Measurements from ENCODE around the gene TNFSF18. TPM values are rescaled to one million over a fixed set of nuclear protein-coding genes. Genes with fewer than 3 reads are reported as not detected.

Gene TNFSF18, protein sequence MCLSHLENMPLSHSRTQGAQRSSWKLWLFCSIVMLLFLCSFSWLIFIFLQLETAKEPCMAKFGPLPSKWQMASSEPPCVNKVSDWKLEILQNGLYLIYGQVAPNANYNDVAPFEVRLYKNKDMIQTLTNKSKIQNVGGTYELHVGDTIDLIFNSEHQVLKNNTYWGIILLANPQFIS
- 0.19 TPM in 1 of 2 replicates, not detected in the other for total RNA-seq (2013; cell fraction: nucleolus; rRNA removed)
- total RNA-seq (2014; rRNA removed), result not detected in 2 replicates
- not detected in 2 replicates for total RNA-seq (2014; rRNA removed; fragmentation: Illumina TruSeq; extraction: Trizol)
- not detected in 2 replicates for total RNA-seq (2021)
- not detected for polyA plus RNA-seq (2011; ENCODE audit: low read depth)
- polyA plus RNA-seq (2011; rRNA removed), result 0.04 TPM in 1 of 2 replicates, not detected in the other
- not detected in 2 replicates for polyA plus RNA-seq (2011; cell fraction: cytosol; rRNA removed)
- 0.06 TPM in 1 of 2 replicates, not detected in the other for polyA plus RNA-seq (2011; cell fraction: nucleus; rRNA removed)
- not detected in 2 replicates for polyA plus RNA-seq (2012)
- polyA plus RNA-seq (2014; fragmentation: Illumina TruSeq; extraction: Trizol), result not detected in 2 replicates
- not detected for polyA plus RNA-seq (2014; fragmentation: Nextera tagmentation; extraction: Ambion mirVana)
- polyA plus RNA-seq (2014; rRNA removed), result not detected in 2 replicates
- polyA plus RNA-seq (2016; fragmentation: Nextera tagmentation; extraction: Ambion mirVana), result not detected
- 0.15 TPM in 1 of 2 replicates, not detected in the other for polyA minus RNA-seq (2011; rRNA and poly(A)+ RNA removed)
- not detected in 2 replicates for polyA minus RNA-seq (2011; cell fraction: cytosol; rRNA and poly(A)+ RNA removed)
- 0.19 TPM in 1 of 2 replicates, not detected in the other for polyA minus RNA-seq (2011; cell fraction: nucleus; rRNA and poly(A)+ RNA removed)
- Bru-seq, nascent RNA, result percentile 20 among the genes with signal in this experiment
- BruChase-seq, experiment 1, labeled RNA remaining after a 6-hour chase, result percentile 19 among the genes with signal in this experiment
- BruChase-seq, experiment 2, labeled RNA remaining after a 2-hour chase, result percentile 22 among the genes with signal in this experiment
- long read RNA-seq, experiment 1, result 0 reads
- long read RNA-seq, experiment 2, result 0 reads

DNA sequence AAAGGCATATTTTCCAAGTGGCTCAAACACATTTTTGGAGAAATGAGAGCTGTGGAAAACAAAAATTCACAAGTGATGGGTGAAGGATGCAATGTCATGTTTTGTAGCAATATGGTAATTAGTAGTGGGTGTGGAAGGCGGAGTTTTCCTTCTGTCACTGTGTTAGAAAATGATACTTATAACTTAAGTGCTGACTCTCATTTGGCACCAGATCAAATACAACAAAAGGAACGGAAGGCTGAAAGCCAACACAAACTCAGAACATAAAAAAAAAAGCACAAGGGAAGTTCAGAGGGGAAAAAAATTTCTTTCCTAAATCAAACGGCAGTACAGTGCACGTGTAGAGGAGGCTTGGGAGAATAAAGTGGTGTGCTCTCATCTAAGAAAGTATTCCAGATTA is at the start of gene TNFSF18:
TNFSF18 (minus strand) TSS at position 77 of the 400 bp plus-strand sequence; CDS start at position 32, 45 bp downstream.
- BruUV-seq (replicated peaks), result no TSS peak
- RAD21 ChIA-PET (ENCODE audit: unreplicated experiment), result interaction anchor here (1.3 kb wide), 1 partner anchor 152 kb away, joined by 4 read pairs; no protein-coding TSS in a partner anchor
- Histone ChIP-seq H3K4me2 (ENCODE audit: control insufficient read depth, insufficient read depth) (no peak within 1 kb of the TSS), H4K20me1 (ENCODE audit: control insufficient read depth, insufficient read depth) (no peaks in the 10 kb centered on the region), H3K4me1 (ENCODE audit: control insufficient read depth, insufficient read depth, low read length) (no peaks in the 10 kb centered on the region), H3K79me2 (ENCODE audit: control insufficient read depth, insufficient read depth, low read length) (no peaks in the 10 kb centered on the region), H3K27me3 (replicated peaks in 1 of 2; ENCODE audit: control insufficient read depth in 2 of 2, insufficient read depth in 2 of 2, low read length in 1 of 2) (no peaks in the 10 kb centered on the region; a peak in 1 of 4 replicates), H2AFZ (ENCODE audit: control insufficient read depth, low read depth, low read length) (no peak within 1 kb of the TSS), H3K4me3 (no peak within 1 kb of the TSS), H3K9me3 (replicated peaks; ENCODE audit: control insufficient read depth, insufficient read depth, low read length) (no peaks in the 10 kb centered on the region), H3K27ac (ENCODE audit: control insufficient read depth, insufficient read depth) (no peak within 1 kb of the TSS), H3K9ac (ENCODE audit: control insufficient read depth, insufficient read depth, low read length) (no peak within 1 kb of the TSS), H3K36me3 (ENCODE audit: control insufficient read depth in 2 of 2, insufficient read depth in 2 of 2, low read length in 1 of 2) (no peaks in the 10 kb centered on the region)
- DNase-seq (ENCODE audit: low read depth, low spot score) (no peak), FAIRE-seq (no peak), ATAC-seq (no peak)
- intact Hi-C loops (cut with micrococcal nuclease; ENCODE audit: unreplicated experiment), result no loop called here
- 36% methylated on average over 4 of the region's 4 CpGs for WGBS (ENCODE audit: insufficient coverage, insufficient replicate concordance, low lambda C conversion rate, missing lambda C conversion rate)
- in situ Hi-C loops (cut with MboI), result no loop called here
- CTCF ChIA-PET, result interaction anchor here (0.6 to 1.3 kb wide), 4 partner anchors 11 to 306 kb away, joined by 3 to 4 read pairs (median 4); no protein-coding TSS in a partner anchor
- SMC1A ChIA-PET (ENCODE audit: uncharacterized antibody, unreplicated experiment), result interaction anchor here (1.0 to 2.6 kb wide), 4 partner anchors 10 to 149 kb away, joined by 3 to 12 read pairs (median 5); no protein-coding TSS in a partner anchor
- POLR2A ChIA-PET, result no interaction called here
- TF ChIP-seq, protein P1, sequence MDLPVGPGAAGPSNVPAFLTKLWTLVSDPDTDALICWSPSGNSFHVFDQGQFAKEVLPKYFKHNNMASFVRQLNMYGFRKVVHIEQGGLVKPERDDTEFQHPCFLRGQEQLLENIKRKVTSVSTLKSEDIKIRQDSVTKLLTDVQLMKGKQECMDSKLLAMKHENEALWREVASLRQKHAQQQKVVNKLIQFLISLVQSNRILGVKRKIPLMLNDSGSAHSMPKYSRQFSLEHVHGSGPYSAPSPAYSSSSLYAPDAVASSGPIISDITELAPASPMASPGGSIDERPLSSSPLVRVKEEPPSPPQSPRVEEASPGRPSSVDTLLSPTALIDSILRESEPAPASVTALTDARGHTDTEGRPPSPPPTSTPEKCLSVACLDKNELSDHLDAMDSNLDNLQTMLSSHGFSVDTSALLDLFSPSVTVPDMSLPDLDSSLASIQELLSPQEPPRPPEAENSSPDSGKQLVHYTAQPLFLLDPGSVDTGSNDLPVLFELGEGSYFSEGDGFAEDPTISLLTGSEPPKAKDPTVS (IDR thresholded peaks at IDR 0.05; ENCODE audit: low read depth, low read length), result no peak
- TF ChIP-seq RAD51 (IDR thresholded peaks at IDR 0.05), result no peak
- TF ChIP-seq CBFB (IDR thresholded peaks at IDR 0.05; ENCODE audit: low read depth), result no peak
- TF ChIP-seq, protein P2, sequence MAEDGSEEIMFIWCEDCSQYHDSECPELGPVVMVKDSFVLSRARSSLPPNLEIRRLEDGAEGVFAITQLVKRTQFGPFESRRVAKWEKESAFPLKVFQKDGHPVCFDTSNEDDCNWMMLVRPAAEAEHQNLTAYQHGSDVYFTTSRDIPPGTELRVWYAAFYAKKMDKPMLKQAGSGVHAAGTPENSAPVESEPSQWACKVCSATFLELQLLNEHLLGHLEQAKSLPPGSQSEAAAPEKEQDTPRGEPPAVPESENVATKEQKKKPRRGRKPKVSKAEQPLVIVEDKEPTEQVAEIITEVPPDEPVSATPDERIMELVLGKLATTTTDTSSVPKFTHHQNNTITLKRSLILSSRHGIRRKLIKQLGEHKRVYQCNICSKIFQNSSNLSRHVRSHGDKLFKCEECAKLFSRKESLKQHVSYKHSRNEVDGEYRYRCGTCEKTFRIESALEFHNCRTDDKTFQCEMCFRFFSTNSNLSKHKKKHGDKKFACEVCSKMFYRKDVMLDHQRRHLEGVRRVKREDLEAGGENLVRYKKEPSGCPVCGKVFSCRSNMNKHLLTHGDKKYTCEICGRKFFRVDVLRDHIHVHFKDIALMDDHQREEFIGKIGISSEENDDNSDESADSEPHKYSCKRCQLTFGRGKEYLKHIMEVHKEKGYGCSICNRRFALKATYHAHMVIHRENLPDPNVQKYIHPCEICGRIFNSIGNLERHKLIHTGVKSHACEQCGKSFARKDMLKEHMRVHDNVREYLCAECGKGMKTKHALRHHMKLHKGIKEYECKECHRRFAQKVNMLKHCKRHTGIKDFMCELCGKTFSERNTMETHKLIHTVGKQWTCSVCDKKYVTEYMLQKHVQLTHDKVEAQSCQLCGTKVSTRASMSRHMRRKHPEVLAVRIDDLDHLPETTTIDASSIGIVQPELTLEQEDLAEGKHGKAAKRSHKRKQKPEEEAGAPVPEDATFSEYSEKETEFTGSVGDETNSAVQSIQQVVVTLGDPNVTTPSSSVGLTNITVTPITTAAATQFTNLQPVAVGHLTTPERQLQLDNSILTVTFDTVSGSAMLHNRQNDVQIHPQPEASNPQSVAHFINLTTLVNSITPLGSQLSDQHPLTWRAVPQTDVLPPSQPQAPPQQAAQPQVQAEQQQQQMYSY (CRISPR knock-in tag; IDR thresholded peaks at IDR 0.05), result no peak
- TF ChIP-seq, protein P3, sequence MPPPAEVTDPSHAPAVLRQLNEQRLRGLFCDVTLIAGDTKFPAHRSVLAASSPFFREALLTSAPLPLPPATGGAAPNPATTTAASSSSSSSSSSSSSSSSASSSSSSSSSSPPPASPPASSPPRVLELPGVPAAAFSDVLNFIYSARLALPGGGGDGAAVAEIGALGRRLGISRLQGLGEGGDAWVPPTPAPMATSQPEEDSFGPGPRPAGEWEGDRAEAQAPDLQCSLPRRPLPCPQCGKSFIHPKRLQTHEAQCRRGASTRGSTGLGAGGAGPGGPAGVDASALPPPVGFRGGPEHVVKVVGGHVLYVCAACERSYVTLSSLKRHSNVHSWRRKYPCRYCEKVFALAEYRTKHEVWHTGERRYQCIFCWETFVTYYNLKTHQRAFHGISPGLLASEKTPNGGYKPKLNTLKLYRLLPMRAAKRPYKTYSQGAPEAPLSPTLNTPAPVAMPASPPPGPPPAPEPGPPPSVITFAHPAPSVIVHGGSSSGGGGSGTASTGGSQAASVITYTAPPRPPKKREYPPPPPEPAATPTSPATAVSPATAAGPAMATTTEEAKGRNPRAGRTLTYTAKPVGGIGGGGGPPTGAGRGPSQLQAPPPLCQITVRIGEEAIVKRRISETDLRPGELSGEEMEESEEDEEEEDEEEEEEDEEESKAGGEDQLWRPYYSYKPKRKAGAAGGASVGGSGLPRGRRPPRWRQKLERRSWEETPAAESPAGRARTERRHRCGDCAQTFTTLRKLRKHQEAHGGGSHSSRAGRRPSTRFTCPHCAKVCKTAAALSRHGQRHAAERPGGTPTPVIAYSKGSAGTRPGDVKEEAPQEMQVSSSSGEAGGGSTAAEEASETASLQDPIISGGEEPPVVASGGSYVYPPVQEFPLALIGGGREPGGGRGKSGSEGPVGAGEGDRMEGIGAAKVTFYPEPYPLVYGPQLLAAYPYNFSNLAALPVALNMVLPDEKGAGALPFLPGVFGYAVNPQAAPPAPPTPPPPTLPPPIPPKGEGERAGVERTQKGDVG (CRISPR knock-in tag; IDR thresholded peaks at IDR 0.05), result no peak
- no peak for TF ChIP-seq BRCA1 (IDR thresholded peaks at IDR 0.05; ENCODE audit: low read depth, low read length)
- no peak for TF ChIP-seq KDM1A (IDR thresholded peaks at IDR 0.05; ENCODE audit: borderline replicate concordance)
- no peak for TF ChIP-seq POLR2A (IDR thresholded peaks at IDR 0.05; ENCODE audit: low read depth, low read length)
- no peak for TF ChIP-seq FOS (IDR thresholded peaks at IDR 0.05; ENCODE audit: borderline replicate concordance, extremely low read depth, insufficient read length)
- no peak for TF ChIP-seq SUPT20H (IDR thresholded peaks at IDR 0.05; ENCODE audit: borderline replicate concordance, control insufficient read depth, low read depth, low read length)
- no peak for TF ChIP-seq MEF2A (IDR thresholded peaks at IDR 0.05; ENCODE audit: insufficient read depth, low read depth, low read length)

Data from GM12878 (cell line).